ENCODE measurements around the gene NDUFA5.
A peak's percentile ranks its signal among the peaks of the same experiment; 100 is the strongest.
"Not testable (repeated sequence)": the region's sequence is repeated elsewhere in the genome, so short reads cannot be mapped to it uniquely, and the experiment has no call there.

Gene NDUFA5

GRCh38 chr7:123555484-123555883 lies 2.1 kb downstream of the NDUFA5 start:
- no peak for DNase-seq

DNA sequence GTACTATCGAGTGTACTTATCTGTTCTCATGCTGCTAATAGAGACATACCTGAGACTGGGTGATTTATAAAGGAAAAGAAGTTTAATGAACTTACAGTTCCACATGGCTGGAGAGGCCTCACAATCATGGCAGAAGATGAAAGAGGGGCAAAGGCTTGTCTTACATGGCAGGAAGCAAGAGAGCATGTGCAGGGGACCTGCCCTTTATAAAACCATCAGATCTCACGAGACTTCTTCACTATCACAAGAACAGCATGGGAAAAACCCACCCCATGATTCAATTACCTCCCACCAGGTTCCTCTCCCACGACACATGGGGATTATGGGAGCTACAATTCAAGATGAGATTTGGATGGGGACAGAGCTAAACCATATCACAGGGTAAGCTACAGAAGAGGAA lies 4.5 kb downstream of the NDUFA5 start:
- no peak for DNase-seq

GRCh38 chr7:123552641-123553040 lies 5.0 kb downstream of the NDUFA5 start:
- DNase-seq, result no peak

DNA sequence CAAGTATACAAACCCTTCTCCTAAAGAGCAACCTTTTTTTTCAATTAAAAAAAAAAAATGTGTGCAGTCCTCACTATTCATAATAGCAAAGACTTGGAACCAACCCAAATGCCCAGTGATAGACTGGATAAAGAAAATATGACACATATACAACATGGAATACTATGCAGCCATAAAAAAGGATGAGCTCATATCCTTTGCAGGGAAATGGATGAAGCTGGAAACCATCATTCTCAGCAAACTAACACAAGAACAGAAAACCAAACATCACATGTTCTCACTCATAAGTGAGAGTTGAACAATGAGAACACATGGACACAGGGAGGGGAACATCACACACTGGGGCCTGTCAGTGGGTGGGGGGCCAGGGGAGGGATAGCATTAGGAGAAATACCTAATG lies 5.5 kb downstream of the NDUFA5 start:
- DNase-seq, result not testable (repeated sequence)

DNA sequence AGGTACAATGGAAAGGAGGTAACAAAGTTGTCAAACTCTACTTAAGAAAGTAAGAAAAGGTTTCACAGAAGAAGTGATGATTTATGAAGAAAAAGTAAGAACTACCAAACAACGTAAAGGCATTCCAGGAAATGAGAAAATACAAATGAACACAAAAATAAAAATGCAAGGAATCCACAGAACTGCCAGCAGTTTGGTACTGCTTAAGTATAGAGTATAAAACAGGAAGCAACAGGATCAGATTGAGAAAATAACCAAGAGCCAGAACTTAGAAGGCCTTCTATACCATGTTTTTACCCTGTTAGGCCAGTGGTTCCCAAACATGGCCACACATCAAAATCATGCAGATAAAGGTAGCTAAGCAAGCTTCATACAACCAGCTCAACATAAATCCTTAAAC lies 9.2 kb downstream of the NDUFA5 start:
- no peak for DNase-seq

DNA sequence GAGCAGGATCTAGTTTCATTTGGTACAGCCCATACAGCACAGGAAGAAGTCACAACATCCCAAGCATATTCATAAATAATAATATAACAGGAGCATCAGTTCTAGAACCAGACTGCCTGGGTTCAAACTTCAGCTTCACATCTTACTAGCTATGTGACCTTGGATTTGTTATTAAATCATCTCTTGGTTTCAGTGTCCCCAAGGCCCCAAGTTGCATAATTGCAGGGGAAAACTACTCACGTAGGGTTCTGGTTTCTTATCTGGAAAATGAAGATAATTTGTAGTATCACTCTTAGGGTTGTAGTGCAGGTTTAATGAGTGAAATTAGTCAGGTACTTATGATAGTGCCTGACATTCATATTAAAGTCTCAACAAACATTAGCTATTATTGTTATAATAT lies 17.7 kb downstream of the NDUFA5 start:
- DNase-seq, result no peak

DNA sequence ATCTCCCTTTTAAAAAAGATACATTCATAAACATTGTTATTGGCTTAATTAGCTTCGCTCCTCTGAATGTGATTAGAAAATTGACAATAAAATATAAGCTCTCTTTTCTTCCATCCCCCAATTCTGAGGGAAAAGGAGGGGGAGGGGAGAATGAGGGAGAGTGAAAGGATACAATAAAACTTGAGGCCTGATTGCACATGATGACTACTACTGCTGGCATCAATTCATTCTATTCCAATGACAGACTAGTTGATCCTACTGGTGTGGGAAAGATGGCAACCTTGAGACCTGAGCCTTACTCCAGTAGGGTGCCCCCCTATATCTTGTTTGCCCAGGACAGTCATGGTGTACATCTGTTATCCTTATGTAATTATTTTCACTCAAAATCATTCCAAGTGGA lies 18.7 kb downstream of the NDUFA5 start:
- DNase-seq, result no peak

GRCh38 chr7:123538189-123538714 lies 19.4 kb downstream of the NDUFA5 start:
- DNase-seq, result no peak

- DNase-seq, result no peak
Observed at GRCh38 chr7:123537026-123537642, 20.5 kb downstream of the NDUFA5 start.

- no peak for DNase-seq
Observed at GRCh38 chr7:123535517-123535916, 22.1 kb downstream of the NDUFA5 start.

- DNase-seq, result peak; percentile 94
Observed at GRCh38 chr7:123534383-123535260, 23.0 kb downstream of the NDUFA5 start, which contains the start of gene IQUB. Gene IQUB (minus strand): TSS chr7:123534595. CDS start chr7:123512340, 22,255 bp downstream.

DNA sequence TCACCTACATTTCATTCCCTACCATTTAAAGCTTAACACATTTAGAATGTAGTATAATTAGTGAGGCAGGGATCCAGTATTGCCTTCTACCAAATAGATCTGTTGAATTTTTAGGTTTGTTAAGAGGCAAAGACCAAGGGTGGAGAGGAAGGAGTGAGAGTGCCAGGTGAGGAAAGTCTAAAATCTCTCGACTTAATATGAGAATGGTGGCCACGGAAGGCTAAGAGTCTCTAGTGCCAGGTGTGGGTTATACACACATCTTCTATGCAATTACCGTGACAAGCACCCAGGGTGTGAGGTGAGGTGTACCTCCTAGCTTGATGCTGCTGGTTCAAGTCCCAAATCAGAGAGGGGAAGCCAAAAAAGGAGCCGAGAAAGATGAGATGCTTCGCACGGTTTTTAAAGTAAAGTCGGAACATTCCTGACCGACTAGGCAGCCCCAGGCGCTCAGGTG lies 23.7 kb downstream of the NDUFA5 start:
- peak; percentile 20 for DNase-seq

DNA sequence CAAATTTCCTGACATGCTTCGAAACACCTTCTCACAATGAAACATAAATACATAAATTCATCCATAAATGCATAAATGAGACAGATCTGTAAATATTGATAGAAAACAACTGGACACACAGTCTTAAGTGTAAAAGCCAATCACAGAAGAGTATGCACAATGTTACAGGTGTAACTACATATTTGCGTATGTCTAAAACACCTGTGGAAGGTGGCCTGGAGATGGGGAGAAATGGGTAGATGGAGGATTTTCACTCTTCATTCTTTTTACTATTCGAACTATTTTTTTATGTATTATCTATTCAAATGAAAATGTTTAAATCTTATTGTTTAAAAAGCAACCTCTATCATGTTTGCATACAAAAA lies 24.1 kb downstream of the NDUFA5 start:
- DNase-seq, result no peak

DNA sequence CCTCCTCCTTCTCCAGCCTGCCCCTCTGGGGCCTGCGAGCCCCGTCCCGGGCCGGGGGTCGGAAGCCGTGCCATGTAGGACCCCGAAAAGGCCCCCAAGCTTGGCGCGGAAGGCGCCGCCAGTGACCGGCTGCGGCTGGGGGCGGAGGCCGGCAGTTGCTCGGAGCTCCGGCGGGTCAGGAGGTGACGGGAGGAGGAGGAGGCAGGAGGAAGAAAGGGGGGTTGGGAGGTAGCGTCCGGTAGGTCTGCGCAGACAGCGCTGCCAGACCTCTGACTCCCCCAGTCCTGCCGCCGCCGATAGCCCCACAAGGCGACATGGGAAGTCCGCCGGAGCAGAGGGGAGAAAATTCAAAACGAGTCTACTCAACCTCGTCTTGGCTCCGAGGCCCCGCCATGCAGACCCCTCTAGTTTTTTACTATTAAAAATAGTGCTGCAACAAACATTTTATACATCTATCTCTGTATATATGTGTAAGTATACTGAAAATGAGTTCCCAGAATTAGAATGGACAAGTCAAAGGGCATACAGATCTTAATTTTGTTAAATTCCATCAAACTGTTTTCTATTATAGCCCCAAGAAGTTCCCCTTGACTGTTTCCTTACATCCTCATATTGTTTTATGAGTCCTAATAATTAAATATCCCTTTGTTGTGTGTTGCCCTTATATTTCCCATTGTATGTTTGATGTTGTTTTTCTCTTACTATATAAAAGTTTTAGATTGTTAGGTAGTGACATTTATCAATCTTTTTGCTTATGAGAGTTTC lies 24.6 kb downstream of the NDUFA5 start:
- DNase-seq, result peak; percentile 40

GRCh38 chr7:123532343-123532742 lies 25.3 kb downstream of the NDUFA5 start:
- DNase-seq, result not testable (repeated sequence)

DNA sequence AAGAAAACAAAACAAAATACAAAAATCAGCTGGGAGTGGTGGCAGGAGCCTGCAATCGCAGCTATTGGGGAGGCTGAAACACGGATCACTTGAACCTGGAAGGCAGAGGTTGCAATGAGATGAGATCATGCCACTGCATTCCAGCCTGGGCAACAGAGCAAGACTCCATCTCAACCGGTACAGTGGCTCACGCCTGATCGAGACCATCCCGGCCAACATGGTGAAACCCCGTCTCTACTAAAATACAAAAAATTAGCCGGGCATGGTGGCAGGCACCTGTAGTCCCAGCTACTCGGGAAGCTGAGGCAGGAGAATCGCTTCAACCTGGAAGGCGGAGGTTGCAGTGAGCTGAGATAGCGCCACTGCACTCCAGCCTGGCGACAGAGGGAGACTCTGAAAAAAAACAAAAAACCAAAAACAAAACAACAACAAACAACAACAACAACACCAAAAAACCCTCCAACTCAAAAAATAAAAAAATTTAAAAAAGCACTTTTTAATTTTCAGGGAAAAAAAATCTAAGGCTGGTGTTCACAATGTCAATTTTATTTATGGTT lies 27.5 kb downstream of the NDUFA5 start:
- not testable (repeated sequence) for DNase-seq

GRCh38 chr7:123528265-123528664 lies 29.4 kb downstream of the NDUFA5 start:
- DNase-seq, result no peak

DNA sequence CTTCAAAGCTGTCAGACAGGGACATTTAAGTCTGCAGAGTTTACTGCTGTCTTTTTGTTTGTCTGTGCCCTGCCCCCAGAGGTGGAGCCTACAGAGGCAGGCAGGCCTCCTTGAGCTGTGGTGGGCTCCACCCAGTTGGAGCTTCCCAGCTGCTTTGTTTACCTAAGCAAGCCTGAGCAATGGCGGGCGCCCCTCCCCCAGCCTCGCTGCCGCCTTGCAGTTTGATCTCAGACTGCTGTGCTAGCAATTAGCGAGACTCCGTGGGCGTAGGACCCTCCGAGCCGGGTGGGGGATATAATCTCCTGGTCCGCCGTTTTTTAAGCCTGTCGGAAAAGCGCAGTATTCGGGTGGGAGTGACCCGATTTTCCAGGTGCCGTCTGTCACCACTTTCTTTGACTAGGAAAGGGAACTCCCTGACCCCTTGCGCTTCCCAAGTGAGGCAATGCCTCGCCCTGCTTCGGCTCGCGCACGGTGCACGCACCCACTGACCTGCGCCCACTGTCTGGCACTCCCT lies 29.8 kb downstream of the NDUFA5 start:
- not testable (repeated sequence) for DNase-seq

DNA sequence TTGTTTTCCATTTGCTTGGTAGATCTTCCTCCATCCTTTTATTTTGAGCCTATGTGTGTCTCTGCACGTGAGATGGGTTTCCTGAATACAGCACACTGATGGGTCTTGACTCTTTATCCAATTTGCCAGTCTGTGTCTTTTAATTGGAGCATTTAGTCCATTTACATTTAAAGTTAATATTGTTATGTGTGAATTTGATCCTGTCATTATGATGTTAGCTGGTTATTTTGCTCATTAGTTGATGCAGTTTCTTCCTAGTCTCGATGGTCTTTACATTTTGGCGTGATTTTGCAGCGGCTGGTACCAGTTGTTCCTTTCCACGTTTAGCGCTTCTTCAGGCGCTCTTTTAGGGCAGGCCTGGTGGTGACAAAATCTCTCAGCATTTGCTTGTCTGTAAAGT lies 31.1 kb downstream of the NDUFA5 start:
- not testable (repeated sequence) for DNase-seq

DNA sequence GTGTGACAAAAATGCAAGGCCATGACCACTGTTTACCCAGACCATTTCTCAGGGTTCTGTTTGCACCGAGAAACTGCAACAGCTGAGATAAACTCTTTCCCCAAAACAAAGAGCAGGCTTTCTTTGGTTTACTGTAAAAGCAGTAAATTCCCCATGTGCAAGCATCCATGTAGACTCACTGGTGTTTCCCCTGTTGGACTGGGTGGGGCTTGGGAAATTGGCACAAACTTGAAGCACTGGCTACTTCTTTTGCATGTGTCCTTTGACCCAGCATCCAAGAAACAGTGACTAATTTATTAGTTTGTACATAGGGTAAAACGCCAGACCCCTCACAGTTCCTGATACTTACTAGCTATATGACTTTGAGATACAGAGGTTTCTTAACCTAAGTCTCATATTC lies 35.6 kb downstream of the NDUFA5 start:
- no peak for DNase-seq

DNA sequence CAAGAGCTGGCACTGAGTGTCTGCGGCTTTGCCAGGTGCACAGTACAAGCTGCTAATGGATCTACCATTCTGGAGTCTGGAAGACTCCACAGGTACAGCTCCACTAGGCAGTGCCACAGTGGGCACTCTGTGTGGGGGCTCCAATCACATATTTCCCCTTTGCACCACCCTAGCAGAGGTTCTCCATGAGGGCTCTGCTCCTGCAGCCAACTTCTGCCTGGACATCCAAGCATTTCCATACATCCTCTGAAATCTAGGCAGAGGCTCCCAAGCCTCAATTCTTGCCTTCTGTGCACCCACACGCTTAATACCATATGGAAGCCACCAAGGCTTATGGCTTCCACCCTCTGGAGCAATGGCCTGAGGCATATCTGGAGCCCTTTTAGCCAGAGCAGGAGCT lies 52.4 kb downstream of the NDUFA5 start:
- no peak for DNase-seq

GRCh38 chr7:123502201-123502600 lies 55.4 kb downstream of the NDUFA5 start:
- no peak for DNase-seq

Data from activated naive CD4-positive, alpha-beta T cell treated with Interleukin-2 at 50 U/mL for 16 hours (primary cell).